ENCODE measurements around the gene RNASE8.

RNASE8 gene

DNA sequence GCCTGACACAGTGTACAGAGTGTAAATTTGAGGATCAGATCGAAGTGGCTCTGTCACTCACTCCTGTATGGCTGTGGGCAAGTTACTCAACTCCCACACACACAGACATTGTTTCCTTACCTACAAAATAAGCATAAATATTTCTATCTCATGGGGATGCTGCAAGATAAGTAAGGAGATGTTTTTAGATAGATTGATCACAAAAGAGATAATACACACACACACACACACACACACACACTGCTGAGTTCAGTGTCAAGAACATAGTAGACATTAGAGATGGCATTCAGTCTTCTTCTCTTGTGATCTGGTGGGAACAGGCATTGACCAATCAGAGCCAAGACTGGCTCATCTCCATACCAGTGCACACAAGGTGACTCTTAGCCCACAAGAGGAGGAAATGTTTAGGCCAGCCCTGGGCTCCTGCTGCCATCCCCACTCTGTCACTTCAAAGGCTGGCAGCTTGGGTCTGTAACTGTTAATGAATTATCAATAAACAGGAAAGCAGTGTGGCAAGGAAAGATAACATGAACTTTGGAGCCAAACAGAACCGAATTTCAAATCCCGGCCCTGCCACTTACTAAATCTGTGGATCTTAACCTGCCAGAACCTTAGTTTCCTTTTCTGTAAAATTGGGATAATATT lies 3.4 kb upstream of the RNASE8 start:
- no peak for DNase-seq

DNA sequence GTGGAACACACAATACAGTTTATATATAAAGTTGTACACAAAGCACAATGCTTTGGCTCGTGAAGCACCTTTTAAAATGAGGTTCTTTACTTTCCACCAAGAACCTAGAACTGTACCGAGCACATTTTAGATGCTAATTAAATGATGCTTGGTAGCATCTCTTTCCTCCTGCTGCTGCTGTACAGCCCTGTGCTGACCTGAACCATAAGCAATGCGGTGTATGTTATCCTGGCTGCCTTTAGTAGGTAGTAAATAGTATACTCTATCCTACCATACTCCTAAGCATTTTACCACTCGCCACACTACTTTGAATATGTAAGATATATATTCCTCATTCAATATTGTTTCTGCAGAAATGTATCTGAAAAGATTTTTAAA lies 2.9 kb upstream of the RNASE8 start:
- no peak for DNase-seq

GRCh38 chr14:21055432-21056117 lies 2.0 kb upstream of the RNASE8 start:
- no peak for DNase-seq

DNA sequence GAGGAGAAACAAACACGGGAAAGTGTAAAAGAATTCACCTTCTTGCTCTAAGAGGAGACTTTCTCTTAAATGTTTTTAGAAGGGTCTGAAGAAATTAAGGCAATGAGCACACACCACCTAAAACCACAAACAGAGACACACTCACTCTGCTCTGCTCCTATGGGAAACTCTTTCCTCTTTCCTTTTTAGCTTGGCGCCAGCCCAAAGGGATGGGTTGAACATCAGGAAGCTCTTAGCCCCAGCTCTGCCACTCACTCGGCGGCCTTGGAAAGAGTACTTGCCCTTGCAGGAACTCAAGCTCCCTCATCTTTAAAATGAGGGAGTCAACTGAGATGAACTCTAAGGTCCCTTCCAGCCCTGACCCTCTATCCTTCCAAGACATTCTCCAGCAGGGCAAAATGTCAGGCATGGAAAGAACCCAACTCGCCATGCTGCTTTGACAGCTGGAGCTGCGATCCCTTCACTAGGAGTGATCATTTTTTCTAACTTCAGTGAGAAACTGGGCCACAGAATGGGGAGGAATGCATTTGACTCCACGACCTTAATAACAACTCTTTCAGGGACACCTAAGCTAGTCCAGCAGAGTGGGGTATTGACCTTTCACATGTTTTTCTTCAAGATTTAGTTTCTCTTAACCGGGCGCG lies 980 bp upstream of the RNASE8 start:
- DNase-seq, result no peak

GRCh38 chr14:21058903-21059302 lies 1.3 kb downstream of the RNASE8 start:
- DNase-seq, result no peak

GRCh38 chr14:21059842-21060613 lies 2.4 kb downstream of the RNASE8 start:
- no peak for DNase-seq

DNA sequence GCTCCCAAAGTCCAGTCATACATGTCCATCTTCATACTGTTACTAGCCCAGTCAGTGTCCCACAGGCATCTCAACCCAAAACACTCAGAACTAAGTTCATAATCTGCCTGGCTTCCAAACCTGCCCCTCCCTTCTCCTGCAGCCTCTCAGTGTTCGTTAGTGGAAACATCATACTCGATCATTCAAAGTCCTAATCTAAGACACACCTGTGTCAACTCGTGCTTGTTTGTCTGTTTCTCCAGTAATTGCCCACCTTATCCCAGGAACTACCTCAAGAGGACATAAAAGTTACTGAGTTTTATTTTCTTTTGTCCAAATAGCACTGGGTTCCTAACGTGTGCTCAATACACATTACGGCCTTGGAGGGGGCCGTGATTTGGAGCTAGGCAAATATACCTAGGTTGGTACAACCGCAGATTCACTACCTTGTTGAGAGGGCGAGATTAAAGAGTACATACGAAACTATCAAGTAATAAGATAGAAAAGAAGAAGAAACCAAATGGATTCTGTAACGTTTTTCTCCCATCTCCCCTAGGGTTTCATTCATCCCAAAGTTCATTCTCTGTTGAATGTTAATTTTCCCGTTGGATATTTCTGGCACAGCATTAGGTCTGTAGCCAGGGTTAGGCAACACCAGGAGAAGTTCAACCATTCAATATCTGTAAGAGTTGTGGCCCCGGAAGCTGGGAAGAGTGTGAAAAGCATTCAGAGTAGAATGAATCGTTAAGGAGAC lies 3.2 kb downstream of the RNASE8 start:
- no peak for DNase-seq

- DNase-seq, result no peak
Measured at GRCh38 chr14:21061347-21061668, 3.7 kb downstream of the RNASE8 start.

GRCh38 chr14:21063479-21063878 lies 5.9 kb downstream of the RNASE8 start:
- no peak for DNase-seq

DNA sequence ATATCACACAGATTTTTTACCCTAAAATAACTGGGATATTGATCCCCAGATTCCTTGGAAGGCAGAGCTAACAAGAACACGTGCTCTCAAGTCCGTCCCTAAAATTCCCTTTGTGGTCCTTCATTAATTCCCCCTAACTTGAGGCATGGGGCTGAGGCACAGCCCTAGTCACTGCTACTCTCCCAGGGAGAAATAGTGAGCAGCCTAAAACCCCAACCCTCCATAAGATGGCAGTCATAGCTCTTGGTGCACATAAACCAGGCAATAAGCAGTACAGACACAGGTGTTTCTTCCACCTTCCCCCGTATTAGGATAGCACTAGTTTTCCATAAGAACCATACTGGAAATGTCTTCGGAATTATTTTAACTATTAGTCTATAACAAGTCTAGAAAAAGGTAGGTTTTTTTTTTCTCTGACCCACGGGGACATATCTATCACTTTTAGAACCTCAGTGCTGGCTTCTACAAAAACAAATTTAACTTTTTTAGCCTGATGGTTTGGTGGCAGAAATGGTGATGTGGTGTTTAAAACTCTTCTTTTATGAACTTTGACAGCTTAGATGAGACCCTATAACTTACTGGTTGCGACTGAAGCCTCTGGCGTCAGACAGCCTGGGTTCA lies 9.4 kb downstream of the RNASE8 start:
- DNase-seq, result no peak

DNA sequence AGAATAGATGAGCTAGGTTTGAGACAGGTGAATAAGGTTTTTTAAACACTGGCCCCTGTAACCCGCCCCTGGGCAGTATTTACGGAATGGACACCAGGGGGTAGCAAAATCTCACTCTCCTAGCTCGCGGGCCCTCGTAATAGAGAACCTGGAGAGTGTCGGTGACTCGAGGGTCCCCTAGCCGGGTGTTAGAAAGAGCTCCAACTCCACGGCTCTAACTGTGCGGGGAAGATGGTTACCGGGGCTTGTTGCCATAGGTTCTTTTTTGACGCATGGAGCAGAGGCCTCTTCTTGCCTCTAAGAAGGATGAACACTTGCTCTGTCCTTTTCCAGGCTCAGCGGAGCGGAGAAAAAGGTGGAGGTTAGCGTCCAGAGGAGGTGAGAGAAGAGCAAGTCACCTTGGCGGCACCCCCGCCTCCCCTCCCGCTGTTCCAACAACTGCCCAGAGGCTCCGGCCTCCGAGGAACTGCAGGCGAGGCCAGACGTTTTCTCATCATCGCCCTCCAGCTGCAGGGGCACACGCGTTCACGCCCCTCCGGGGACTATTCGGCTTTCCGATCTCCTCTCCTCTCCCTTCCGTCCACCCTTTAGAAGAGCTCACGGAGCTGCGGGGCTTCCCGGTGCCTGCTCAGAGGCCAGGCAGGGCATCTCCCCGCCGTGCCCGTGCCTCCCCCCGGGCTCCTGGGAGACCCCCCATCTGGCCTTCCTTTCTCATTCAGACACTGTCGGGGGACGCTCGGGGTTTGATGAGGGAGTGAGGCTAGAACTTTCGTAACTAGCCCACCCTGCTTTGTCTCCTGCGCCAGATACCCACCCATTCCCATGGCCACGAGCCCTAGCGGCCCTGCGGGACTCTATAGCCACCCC lies 11.1 kb downstream of the RNASE8 start:
- DNase-seq, result peak; percentile 72 to 82 (median 75)

- DNase-seq, result peak in 1 of 3 donors; percentile 18
Measured at GRCh38 chr14:21069388-21070082, 11.9 kb downstream of the RNASE8 start.

DNA sequence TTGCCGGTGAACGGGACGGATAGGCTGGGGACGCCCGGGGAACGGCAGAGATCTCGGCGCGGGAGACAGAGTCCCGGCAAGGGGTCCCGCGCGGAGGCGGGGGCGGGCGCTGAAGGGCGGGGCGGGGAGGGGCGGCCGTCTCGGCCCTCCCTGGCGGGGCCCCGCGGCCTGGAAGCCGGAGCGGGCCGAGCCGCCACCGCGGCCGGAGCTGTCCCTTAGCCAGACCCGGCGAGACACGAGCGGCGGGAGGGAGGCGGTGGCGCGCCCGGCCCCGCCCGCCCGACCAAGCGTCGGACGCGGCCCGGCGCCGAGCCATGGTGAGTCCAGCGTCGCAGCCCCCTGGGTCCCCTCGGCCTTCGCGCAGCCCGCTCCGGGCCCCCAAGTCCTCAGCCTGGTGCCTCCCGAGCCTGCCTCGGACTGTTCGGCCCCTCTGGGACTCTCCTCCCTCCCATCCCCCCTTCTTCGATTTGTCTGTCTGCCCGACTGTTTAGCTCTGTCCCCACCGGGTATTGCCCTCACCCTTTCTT lies 12.5 kb downstream of the RNASE8 start, which contains the start of gene ARHGEF40:
Gene ARHGEF40 (plus strand): TSS at position 222 of the 527 bp plus-strand sequence. CDS start 93 bp downstream, at position 315.
- DNase-seq, result peak; percentile 47 to 84 (median 59)

GRCh38 chr14:21070610-21071224 lies 13.1 kb downstream of the RNASE8 start:
- peak; percentile 59 to 74 (median 59) for DNase-seq

GRCh38 chr14:21071225-21072030 lies 13.8 kb downstream of the RNASE8 start:
- peak; percentile 85 to 92 (median 88) for DNase-seq

DNA sequence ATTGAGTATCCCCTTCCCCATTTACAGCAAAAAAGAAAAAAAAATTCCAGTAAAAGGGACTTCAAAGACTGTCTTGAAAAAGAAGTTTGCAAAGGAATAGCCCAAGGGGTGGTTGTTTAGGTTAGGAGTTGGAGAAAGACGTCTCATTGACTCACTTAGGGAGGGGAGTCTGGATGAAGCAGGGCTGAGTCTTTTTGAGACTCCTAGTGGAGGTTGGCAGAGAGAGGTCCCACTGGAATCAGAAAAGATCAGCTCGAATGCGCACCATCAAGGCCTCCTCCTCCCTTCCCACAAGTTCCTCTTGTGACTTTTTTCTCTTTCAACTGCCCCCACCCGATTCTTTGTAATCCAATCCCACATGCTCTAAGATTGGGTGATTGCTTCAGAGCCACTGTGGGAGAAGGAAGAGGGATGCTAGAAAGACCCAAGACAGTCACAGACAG lies 14.4 kb downstream of the RNASE8 start:
- peak; percentile 77 to 84 (median 83) for DNase-seq

- no peak for DNase-seq
Measured at GRCh38 chr14:21072781-21073339, 15.2 kb downstream of the RNASE8 start.

DNA sequence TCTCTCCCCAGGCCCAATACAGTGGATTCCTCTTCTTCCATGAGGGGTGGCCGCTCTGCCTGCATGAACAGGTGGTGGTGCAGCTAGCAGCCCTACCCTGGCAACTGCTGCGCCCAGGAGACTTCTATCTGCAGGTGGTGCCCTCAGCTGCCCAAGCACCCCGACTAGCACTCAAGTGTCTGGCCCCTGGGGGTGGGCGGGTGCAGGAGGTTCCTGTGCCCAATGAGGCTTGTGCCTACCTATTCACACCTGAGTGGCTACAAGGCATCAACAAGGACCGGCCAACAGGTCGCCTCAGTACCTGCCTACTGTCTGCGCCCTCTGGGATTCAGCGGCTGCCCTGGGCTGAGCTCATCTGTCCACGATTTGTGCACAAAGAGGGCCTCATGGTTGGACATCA lies 16.3 kb downstream of the RNASE8 start:
- DNase-seq, result no peak

Data from suppressor macrophage treated with lipopolysaccharide for 1 hour (primary cell).